ENCODE data around the gene PIM3. TPM values are rescaled to one million over a fixed set of nuclear protein-coding genes. Genes with fewer than 3 reads are reported as not detected.

PIM3 gene
- polyA plus RNA-seq, 4 donors: 35.7 to 72.2 (median 45.9) TPM

DNA sequence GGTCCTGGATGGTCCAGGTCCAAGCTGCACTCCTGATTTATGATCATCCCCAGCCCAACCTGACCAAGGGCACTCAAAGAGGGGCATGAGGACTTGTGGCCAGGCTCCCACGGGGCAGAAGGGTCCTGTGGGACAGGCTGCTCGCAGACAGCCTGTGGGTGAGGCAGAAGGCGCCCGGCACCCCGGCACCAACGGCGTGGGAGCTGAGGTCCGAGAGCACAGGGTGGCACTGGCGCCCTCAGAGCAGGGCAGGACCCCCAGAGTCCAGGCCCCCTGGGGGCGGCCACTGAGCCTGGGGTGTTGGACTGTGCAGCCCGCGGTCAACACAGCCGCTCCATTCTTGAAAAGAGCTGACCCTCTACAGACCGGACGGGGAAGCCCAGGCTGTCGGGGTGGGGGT, 48.7 kb downstream of the PIM3 start:
- FAIRE-seq: no peak
- WGBS, 3 donors: 89 to 92% (median 92%) methylated on average over 11 to 16 of the region's 16 CpGs
- Histone ChIP-seq H3K36me3 (ENCODE audit: control insufficient read depth in 3 of 3, insufficient read depth in 2 of 3, low read depth in 1 of 3, low read length in 3 of 3) (no peaks in the 10 kb centered on the region), H3K4me1 (ENCODE audit: control insufficient read depth in 3 of 3, insufficient read depth in 2 of 3, low read depth in 1 of 3, low read length in 2 of 3) (peaks cover 2 to 12% (median 2%) of the 10 kb centered on the region in 3 donors), H3K27ac (ENCODE audit: low read depth in 1 of 3, low read length in 2 of 3) (no peak overlapping the region), H3K4me3 (ENCODE audit: low read depth in 1 of 3, low read length in 3 of 3) (no peak overlapping the region), H3K27me3 (ENCODE audit: control insufficient read depth in 3 of 3, insufficient read depth in 3 of 3, low read length in 3 of 3) (peaks cover 9 to 44% (median 21%) of the 10 kb centered on the region in 3 donors), H3K9me3 (ENCODE audit: control insufficient read depth in 2 of 2, insufficient read depth in 1 of 2, low read depth in 1 of 2, low read length in 1 of 2) (no peaks in the 10 kb centered on the region)
- no peak for DNase-seq

DNA sequence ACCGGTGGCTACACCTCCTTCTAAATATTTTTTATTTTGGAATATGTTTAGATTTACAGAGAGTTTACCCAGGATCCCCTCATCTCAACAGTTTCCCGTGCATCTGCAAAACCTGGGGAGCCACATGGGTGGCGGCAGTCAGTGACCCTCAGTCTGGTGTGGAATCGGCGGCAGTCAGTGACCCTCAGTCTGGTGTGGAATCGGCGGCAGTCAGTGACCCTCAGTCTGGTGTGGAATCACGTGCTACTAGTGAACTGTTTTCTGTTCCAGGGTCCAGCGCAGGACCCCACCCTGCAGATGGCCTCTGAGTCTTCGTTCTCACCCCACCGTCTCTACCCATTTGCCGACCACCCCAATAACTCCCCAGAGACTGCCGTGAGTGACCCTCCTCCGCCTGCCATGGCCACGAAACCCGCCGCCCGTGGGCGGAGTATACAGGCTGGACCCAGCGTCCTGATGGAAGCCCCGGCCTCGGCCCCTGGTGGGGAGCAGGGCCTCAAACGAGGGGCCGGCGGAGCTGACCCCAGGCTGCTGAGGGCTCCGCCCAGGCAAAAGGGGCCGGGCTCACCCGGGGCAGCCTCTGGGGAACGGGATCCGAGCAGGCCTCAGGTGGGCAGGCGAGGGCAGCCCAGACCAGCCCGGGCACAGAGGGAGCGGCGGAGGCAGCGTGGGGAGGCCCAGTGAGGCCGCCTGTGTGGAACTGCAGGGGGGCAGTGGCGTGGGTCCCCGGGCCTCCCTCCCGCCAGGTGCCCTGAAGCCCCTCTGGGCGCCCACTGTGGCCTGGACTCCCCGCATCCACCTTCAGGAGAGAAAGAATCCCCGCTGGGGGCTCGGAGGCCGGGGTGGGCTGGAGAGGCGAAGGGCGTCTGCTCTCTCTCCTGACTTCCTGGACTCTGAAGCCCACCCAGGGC, 49.4 kb downstream of the PIM3 start:
- no peak overlapping the region for H3K4me3 ChIP-seq (ENCODE audit: low read depth in 1 of 3, low read length in 3 of 3)
- DNase-seq: no peak
- H3K9me3 ChIP-seq (ENCODE audit: control insufficient read depth in 2 of 2, insufficient read depth in 1 of 2, low read depth in 1 of 2, low read length in 1 of 2): no peaks in the 10 kb centered on the region
- no peaks in the 10 kb centered on the region for H3K36me3 ChIP-seq (ENCODE audit: control insufficient read depth in 3 of 3, insufficient read depth in 2 of 3, low read depth in 1 of 3, low read length in 3 of 3)
- 65 to 70% (median 68%) methylated on average over 42 to 46 of the region's 46 CpGs for WGBS, 3 donors
- peaks cover 2 to 12% (median 2%) of the 10 kb centered on the region in 3 donors for H3K4me1 ChIP-seq (ENCODE audit: control insufficient read depth in 3 of 3, insufficient read depth in 2 of 3, low read depth in 1 of 3, low read length in 2 of 3)
- no peak overlapping the region for H3K27ac ChIP-seq (ENCODE audit: low read depth in 1 of 3, low read length in 2 of 3)
- H3K27me3 ChIP-seq (ENCODE audit: control insufficient read depth in 3 of 3, insufficient read depth in 3 of 3, low read length in 3 of 3): peaks cover 15 to 50% (median 27%) of the 10 kb centered on the region in 3 donors
- no peak for FAIRE-seq

DNA sequence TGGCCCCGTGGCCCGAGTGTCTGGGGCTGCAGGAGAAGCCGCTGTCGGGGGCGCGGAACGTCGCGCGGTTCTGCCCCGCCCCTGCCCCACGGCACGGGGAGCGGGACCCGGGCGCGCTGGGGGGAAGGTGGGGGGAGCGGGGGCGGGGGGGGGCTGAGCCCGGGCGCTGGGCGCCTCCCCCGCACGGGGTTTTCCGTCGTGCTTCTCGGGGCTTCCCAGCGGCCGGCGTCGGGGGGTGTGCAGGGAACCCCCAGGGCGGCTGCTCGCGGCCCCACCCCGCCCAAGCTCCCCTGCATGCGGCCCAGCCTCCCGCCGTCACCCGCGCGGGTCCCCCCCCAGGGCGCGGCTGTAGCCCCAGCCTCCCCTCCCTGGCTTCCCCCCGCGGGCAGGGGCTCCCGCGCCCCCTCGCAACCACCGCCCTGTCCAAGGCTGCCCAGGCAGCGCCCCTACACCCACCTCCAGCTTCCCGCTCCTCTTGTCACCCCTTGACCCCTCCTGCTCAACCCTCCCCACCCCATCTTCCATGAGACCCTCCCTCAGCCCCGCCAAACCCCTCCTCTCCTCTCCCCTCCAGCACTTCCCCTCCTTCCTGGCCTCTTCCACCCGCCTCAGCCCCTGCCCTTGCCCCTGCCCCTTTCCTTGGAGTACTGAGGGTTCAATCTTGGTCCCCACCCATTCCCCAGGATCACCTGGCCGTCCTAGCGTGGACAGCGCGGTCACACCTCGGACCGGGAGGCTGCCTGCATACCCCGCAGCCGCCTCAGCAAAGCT, 50.3 kb downstream of the PIM3 start:
- no peak for FAIRE-seq

DNA sequence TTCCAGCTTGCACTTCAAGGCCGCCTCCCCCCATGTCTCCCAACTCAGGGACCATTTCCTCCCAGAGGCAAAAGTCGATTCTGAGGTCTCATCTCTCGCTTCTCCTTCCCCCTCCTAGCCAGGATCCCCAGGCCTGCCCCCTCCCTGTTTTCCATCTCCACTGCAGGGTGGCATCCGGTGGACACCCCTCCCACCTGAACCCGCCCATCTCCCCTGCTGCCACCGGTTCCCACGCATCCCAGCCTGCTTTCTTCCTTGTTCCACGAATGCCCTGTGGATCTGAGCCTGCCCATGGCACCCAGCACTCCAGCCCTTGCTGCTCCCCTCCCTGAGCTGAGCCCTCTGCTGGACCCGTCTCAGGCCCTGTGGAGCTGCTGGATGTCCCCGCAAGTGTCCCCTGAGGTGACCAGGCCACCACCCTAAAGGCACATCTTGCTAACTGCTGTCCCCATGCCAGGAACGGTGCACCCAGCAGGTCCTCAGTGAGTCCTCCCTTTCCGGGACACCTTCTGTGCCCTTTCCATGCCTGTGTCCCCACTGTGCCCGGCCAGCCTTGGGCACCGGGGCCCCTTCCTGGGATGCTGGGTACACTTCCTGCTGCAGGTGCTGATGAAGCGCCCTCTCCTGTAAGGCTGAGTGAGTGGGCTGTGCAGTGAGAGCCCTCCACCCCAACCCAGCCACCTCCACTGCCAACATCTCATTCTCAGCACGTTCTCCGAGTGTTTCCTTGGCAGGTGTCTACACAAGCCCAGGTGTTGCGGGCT, 51.1 kb downstream of the PIM3 start:
- no peak overlapping the region for H3K4me3 ChIP-seq (ENCODE audit: low read depth in 1 of 3, low read length in 3 of 3)
- H3K36me3 ChIP-seq (ENCODE audit: control insufficient read depth in 3 of 3, insufficient read depth in 2 of 3, low read depth in 1 of 3, low read length in 3 of 3): no peaks in the 10 kb centered on the region
- no peak for FAIRE-seq
- peaks cover 23 to 62% (median 28%) of the 10 kb centered on the region in 3 donors for H3K27me3 ChIP-seq (ENCODE audit: control insufficient read depth in 3 of 3, insufficient read depth in 3 of 3, low read length in 3 of 3)
- DNase-seq: no peak
- H3K4me1 ChIP-seq (ENCODE audit: control insufficient read depth in 3 of 3, insufficient read depth in 2 of 3, low read depth in 1 of 3, low read length in 2 of 3): peaks cover 0 to 3% (median 0%) of the 10 kb centered on the region in 3 donors
- H3K9me3 ChIP-seq (ENCODE audit: control insufficient read depth in 2 of 2, insufficient read depth in 1 of 2, low read depth in 1 of 2, low read length in 1 of 2): no peaks in the 10 kb centered on the region
- no peak overlapping the region for H3K27ac ChIP-seq (ENCODE audit: low read depth in 1 of 3, low read length in 2 of 3)
- 25 to 51% (median 39%) methylated on average over 18 of the region's 18 CpGs for WGBS, 3 donors

More for the DNA sequence above, 50.3 kb downstream of the PIM3 start:
- 4 to 10% (median 8%) methylated on average over 16 to 60 of the region's 61 CpGs for WGBS, 3 donors
- Histone ChIP-seq H3K27me3 (ENCODE audit: control insufficient read depth in 3 of 3, insufficient read depth in 3 of 3, low read length in 3 of 3) (peaks cover 15 to 55% (median 28%) of the 10 kb centered on the region in 3 donors), H3K4me1 (ENCODE audit: control insufficient read depth in 3 of 3, insufficient read depth in 2 of 3, low read depth in 1 of 3, low read length in 2 of 3) (peaks cover under 1 to 9% (median 2%) of the 10 kb centered on the region in 3 donors), H3K9me3 (ENCODE audit: control insufficient read depth in 2 of 2, insufficient read depth in 1 of 2, low read depth in 1 of 2, low read length in 1 of 2) (no peaks in the 10 kb centered on the region), H3K36me3 (ENCODE audit: control insufficient read depth in 3 of 3, insufficient read depth in 2 of 3, low read depth in 1 of 3, low read length in 3 of 3) (no peaks in the 10 kb centered on the region), H3K27ac (ENCODE audit: low read depth in 1 of 3, low read length in 2 of 3) (no peak overlapping the region), H3K4me3 (ENCODE audit: low read depth in 1 of 3, low read length in 3 of 3) (no peak overlapping the region)
- no peak for DNase-seq

DNA sequence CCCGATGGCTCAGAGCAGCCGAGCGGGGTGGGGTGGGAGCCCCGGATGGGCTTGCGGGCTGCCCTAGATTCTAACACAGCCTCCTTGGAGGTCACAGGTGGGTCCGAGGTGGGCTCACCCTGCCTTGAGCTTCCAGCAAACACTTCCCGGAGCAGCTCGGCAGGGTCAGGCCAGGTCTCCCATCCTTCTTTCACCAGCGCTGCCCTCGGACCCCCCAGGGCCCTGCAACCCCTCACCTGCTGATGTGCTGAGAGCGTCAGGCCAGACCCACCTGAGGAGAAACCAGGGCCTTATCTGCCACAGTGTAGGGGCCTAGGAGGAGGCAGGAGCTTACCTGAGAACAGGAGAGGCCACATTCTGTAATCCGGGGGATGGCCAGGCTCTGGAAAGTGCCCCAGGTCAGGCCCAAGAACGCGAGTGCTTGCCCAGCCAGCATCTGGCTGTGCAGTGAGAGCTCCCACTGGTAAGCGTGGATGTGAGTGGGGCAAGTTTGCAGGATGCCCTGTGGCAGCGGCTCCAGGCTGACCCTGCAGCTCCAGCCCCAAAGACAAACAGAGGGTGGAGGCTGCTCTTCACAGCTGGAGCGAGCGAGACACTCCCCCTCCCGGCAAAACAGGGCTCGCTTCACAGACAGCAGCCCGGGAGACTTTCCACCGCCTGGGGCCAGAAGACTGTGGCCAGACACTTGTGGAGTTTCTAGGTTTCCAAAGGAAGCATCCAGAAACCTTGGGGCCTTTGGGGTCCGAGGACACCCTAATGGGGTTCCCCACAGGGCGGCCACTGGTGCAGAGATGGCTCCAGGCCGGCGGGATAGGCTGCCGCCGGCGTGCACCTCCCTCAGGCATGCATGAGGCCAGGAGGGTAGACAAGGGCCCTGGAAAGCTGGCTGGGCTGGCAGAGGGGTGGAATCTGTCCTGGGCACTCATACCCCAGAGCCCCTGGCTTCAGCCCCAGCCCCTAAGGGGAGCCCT, 51.9 kb downstream of the PIM3 start, which contains the start of gene IL17REL:
TSS of gene IL17REL (minus strand) at position 555 of the 971 bp plus-strand sequence. CDS start at position 436, 119 bp downstream.
- Histone ChIP-seq H3K9me3 (ENCODE audit: control insufficient read depth in 2 of 2, insufficient read depth in 1 of 2, low read depth in 1 of 2, low read length in 1 of 2) (no peaks in the 10 kb centered on the region), H3K4me1 (ENCODE audit: control insufficient read depth in 3 of 3, insufficient read depth in 2 of 3, low read depth in 1 of 3, low read length in 2 of 3) (peaks cover 0 to 3% (median 0%) of the 10 kb centered on the region in 3 donors), H3K27ac (ENCODE audit: low read depth in 1 of 3, low read length in 2 of 3) (no peak within 1 kb of the TSS), H3K36me3 (ENCODE audit: control insufficient read depth in 3 of 3, insufficient read depth in 2 of 3, low read depth in 1 of 3, low read length in 3 of 3) (no peaks in the 10 kb centered on the region), H3K4me3 (ENCODE audit: low read depth in 1 of 3, low read length in 3 of 3) (no peak within 1 kb of the TSS), H3K27me3 (ENCODE audit: control insufficient read depth in 3 of 3, insufficient read depth in 3 of 3, low read length in 3 of 3) (peaks cover 24 to 71% (median 29%) of the 10 kb centered on the region in 3 donors)
- FAIRE-seq: no peak
- 29 to 58% (median 53%) methylated on average over 25 to 29 of the region's 29 CpGs for WGBS, 3 donors
- DNase-seq: peak in 1 of 2 donors; percentile 45

Other genes starting within 250 kb of the PIM3 start
- gene BRD1, start 132.9 kb upstream of the PIM3 start, polyA plus RNA-seq: 10 to 100 TPM; 18.5 to 33.2 (median 23.9) TPM
- 10 to 100 TPM in 1 of 4 donors, 1 to 10 TPM in 3; 3.2 to 12.4 (median 5.6) TPM for gene ZBED4, start 106.9 kb upstream of the PIM3 start, polyA plus RNA-seq
- gene ALG12, start 42.3 kb upstream of the PIM3 start, polyA plus RNA-seq: 10 to 100 TPM in 2 of 4 donors, 1 to 10 TPM in 2; 9.4 to 31.6 (median 12.4) TPM
- 100 to 1,000 TPM in 1 of 4 donors, 10 to 100 TPM in 3; 11.9 to 107 (median 21.8) TPM for gene CRELD2, start 42.1 kb upstream of the PIM3 start, polyA plus RNA-seq
- gene IL17REL, start 52.0 kb downstream of the PIM3 start, polyA plus RNA-seq: under 1 TPM in 3 of 4 donors, not detected in 1; 0.27 to 0.65 (median 0.49) TPM
- gene TTLL8, start 97.5 kb downstream of the PIM3 start, polyA plus RNA-seq: not detected
- under 1 TPM in 2 of 4 donors, not detected in 2; 0.03 to 0.32 TPM for gene MLC1, start 124.7 kb downstream of the PIM3 start, polyA plus RNA-seq
- gene MOV10L1, start 129.2 kb downstream of the PIM3 start, polyA plus RNA-seq: 1 to 10 TPM in 1 of 4 donors, under 1 TPM in 1, not detected in 2; 0.19 to 2.1 TPM
- under 1 TPM in 2 of 4 donors, not detected in 2; 0.12 to 0.36 TPM for gene PANX2, start 210.0 kb downstream of the PIM3 start, polyA plus RNA-seq
- 10 to 100 TPM; 43.3 to 84.6 (median 66.9) TPM for gene TRABD, start 225.1 kb downstream of the PIM3 start, polyA plus RNA-seq
- gene SELENOO, start 240.2 kb downstream of the PIM3 start, polyA plus RNA-seq: 10 to 100 TPM; 23.6 to 94.6 (median 66.5) TPM

Data from small intestine (tissue), 7 donors.